OCI-LY7 (cell line): Measurements from ENCODE around the gene ITPKB.

Experiments
- CTCF ChIP-seq: fragments of 200-600 bp; sonication (generic); conservative IDR thresholded peaks from 2 replicates; pipeline ENCODE4 v1.5.1; 2014; ENCODE audit warnings: mild to moderate bottlenecking, antibody characterized with exemption, low read length, moderate library complexity, mixed read lengths
- EZH2phosphoT487 ChIP-seq: fragments of 200-600 bp; sonication (generic); IDR thresholded peaks from 2 replicates; pipeline ENCODE4 v1.6.1; 2018; ENCODE audit warnings: low read depth, borderline replicate concordance, mild to moderate bottlenecking, mixed run types, antibody characterized with exemption, low read length, moderate library complexity, mixed read lengths

DNA sequence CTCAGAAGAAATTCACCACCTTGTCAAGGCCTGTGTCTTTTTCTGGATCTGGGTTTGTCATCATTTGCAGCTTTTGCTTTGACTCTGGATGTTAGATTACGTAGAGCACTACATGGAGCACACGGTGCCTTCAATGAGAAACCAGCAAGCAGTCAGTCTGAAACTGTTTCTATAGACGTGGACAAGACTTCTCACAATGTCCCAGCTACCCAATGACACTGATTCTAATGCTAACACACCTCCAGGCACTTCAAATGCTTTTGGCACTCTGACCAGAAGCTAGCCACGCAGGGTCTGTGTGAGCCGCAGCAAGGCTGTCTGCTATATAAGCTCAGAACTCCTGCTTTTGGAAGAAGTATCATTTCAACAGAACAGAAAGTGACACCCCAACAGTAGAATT lies 38.2 kb downstream of the ITPKB start:
- no peak for TF ChIP-seq CTCF
- TF ChIP-seq EZH2phosphoT487: no peak
